Endometrium (tissue), 2 donors: ENCODE data around the gene ADORA1.

ENCODE experiments used
- FAIRE-seq: peaks from 2 replicates; lab custom pipeline; 2012; peaks lifted over from hg19 to GRCh38; lab: Jason Lieb, UNC
- donor health status: control.
- donor health status: control.

The ADORA1 gene

GRCh38 chr1:203127666-203128430 lies at the start of gene ADORA1:
Gene ADORA1, plus strand, starts transcription at chr1:203127726. Its CDS starts 1,116 bp downstream, at chr1:203128842.
- FAIRE-seq: no peak

DNA sequence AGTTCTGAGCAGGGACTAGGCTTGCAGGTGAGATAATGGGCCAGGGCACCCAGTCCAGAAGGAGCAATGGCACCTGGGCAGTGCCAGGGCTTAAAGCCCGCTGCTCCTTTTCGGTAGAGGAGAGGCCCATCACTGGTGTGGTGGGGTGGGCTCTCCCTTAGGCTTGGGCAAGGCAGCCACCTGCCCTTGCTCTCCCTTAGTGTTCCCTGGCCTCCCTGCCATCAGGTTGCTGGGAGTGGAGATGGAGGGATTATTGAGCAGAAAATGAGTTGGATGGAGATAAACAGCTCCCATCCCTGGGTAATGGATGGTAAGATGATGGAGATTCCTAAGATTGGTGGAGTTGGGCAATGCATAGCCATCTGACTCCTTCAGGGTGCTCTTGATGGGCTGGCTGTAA lies 49.6 kb upstream of the ADORA1 start:
- no peak for FAIRE-seq

- FAIRE-seq: no peak
Measured at GRCh38 chr1:203078478-203078877, 49.0 kb upstream of the ADORA1 start.

- no peak for FAIRE-seq
Measured at GRCh38 chr1:203080456-203080855, 47.1 kb upstream of the ADORA1 start.

GRCh38 chr1:203081465-203082230 lies 45.9 kb upstream of the ADORA1 start:
- no peak for FAIRE-seq

- FAIRE-seq: no peak
Measured at GRCh38 chr1:203082231-203082505, 45.4 kb upstream of the ADORA1 start.

DNA sequence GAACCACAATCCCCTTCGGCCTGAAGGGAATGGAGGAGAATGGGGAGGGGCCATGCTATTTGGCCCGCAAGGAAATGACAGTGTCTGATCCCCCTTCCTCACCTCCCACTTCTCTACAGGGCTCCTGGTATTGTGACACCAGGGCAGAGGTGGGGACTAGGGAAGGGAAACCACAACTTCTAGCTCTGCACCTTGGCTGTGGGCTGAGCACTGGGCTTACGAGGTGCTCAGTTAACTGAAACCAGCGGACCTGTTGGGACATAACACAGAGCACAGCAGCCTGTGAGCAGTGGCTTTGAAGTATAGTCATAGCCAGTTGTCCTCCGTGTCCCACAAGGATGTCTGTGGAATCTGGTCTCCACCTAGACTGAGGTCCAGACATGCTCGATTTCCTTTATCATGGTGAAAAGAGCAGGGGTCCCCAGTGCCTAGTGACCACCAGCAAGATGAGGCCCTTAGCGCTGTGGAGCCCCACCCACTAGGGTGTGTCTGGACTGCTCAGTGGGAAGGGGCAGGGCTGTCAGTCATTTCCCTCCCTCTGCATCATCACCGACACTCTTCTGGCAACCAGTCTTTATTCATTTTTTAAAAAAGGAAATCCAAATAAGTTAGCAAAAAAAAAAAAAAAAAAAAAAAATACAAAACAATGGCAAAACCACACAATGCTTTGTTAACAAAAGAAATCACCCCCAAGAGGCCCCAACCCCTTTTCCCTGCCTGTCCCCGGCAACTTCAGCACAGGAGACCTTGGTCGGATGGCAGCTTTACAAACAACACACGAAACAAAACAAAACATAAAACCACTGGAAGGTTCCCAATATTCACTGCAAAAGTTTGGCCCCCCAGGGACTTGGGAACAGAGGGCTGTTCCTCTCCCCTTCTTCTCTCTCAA lies 44.7 kb upstream of the ADORA1 start:
- FAIRE-seq: no peak

DNA sequence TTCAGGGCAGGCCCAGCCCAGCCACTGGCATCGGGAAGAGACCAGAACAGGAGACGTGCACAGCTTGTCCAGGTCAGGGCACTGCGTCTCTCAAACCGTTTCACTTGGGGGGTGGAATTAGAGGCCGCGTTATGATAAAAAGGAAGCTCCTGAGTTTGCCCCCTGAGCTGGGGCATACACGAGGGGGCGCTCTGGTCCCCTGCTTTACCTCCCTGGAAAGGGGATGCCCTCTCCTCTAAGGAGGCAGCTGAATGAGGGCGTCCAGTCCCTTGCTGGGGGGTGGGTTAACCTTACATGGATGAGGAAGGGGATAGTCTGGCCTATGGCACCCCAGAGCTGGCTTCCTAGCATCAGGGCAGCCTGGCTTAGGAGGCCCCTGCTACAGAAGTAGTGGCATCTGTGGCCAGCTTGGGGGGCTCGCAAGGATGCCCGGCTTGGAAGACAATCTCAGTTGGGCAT lies 44.0 kb upstream of the ADORA1 start:
- no peak for FAIRE-seq

DNA sequence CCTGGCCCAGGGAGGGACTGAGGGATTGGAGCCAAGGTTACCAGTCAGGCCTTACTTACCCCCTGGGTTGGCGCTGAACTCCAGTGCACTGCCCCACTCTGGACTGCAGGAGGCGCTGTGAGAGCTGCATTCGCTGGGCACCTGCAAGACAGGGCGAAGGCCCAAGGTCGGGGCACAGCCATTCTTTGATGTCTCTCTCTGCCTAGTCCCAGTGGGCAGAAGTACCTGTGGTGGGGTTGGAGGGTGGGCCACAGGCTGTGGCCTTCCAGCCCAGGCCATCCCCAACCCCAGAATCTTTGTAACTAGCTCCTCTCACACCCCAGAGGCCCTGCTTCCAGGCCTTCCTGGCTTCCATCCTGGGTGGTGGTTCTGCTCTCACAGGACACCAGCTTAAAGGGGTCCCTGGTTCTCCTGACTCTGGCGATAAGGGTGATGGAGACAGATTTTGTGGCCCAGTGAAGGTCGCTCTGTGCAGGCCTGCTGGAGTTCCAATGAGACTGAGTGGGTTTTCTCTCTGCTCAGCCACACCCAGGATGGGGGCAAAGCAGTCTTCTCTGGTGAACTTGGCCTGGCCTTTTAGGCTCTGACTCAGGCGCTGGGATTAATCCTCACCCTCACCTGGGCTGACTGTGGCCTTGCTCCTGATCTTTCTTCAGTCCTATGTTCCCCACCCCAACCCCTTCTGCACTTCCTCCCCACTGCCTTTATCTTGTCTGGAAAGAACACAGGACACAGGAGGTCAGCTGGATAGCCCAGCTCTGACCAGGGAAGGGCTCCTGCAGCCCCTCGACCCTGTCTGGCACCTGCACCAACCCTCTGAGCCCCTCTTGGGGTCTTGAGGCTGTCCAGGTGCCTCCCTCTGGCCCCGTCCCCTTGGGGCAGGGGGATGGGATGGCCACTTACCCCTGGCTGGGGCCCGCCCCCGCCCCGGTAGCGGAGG lies 42.7 kb upstream of the ADORA1 start:
- no peak for FAIRE-seq

- FAIRE-seq: no peak
Measured at GRCh38 chr1:203085528-203086406, 41.8 kb upstream of the ADORA1 start, which contains the start of gene MYOG. Gene MYOG, minus strand, starts transcription at chr1:203086012. Its CDS starts 51 bp downstream, at chr1:203085961.

DNA sequence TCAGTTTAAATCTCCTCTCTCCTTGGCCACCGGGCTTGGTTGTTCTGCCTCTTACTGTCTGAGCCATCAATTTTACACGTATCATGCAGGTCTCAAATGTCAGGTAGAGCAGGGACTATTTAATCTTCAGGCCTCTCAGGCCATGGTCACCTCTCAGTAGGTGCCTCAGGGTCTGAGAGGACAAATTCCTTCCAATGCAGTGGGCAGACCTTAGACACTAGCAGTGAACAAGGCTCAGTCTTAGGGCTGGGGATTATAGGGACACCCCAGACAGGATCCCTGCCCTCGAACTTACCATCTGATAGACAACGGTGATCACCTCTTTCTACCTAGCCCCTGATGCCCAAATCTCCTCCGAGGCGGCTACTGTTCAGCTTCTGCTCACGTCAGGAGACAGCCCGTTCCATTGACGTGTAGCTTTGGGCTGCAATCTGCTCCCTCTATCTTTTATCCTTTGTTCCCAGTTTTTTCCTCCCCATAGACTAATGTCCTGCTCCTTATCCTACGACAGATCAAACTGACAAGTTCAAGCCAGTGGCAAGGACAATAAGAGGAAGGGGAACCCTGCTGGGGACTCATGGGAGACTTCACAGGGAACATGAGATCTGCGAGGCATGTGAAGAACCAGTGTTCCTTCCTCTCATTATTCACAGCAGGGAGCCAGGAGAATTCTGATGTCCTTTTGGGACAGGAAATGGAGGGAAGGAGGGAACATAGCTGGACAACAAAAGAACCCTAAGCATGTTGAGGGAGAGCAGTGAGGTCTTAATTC lies 40.3 kb upstream of the ADORA1 start:
- FAIRE-seq: no peak

- no peak for FAIRE-seq
Measured at GRCh38 chr1:203088441-203088840, 39.1 kb upstream of the ADORA1 start.

- no peak for FAIRE-seq
Measured at GRCh38 chr1:203089001-203089650, 38.4 kb upstream of the ADORA1 start.

- no peak for FAIRE-seq
Measured at GRCh38 chr1:203089651-203090045, 37.9 kb upstream of the ADORA1 start.

DNA sequence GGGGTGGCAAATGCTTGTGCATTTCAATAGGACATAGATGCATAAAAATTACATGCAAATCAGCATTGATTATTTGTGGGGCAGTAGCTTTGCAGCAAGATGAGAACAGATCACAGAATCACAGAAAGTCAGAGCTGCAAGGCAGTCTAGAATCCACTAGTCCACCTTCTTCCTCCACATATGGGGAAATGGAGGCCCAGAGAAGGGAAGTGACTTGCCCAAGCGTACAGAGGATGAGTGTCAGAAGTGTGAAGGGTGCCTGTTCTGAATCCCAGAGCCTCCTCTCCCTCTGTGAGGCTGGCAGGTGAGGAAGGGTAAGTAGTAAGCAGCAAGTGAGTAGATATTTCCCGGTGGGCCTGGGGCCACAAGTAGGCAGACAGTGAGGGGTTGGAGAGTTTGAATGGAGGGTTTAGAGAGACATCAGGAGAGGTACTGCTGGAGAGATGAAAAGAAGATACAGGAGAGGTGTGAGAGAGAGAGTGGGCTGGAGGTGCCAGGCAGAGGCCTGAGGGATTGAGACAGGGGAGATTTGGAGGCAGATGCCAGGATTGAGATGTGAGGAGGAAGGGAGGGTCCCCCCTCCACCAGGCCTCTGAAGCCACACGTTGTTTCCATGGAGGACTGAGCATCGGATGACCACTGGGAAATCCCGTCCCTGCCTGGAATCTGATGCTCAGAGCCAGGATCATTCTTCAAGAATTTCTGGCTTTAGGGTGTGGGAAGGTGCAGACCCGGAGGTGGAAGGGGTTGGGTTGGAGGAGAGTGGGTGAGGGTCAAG lies 36.9 kb upstream of the ADORA1 start:
- FAIRE-seq: no peak

- no peak for FAIRE-seq
Measured at GRCh38 chr1:203091199-203091477, 36.4 kb upstream of the ADORA1 start.

DNA sequence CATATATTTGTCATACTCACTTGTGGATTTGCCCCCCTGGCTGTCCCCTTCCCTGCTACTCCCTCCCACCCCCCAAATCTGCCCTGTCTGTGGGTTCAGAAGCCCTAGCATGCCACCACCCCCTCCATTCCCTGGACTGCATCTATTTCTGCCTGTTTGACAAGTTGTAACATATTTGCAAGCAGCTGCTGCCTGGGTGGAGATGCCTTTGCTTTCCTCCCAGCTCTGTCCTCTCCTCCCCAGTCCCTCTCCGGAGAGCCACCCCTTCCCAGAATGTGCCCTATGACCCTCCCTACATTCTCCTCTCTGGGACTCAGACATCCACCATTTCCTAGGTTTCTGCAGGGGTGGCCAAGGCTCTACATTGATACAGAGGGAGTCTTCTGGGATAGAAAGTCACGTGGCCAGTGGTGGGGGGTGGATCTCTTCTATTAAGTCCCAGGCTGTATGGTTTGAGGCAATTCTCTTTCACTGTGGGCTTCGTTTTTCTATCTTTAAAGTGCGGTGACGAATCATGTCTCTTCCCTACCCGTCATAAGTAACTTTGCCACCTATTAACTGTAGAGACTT lies 35.7 kb upstream of the ADORA1 start:
- no peak for FAIRE-seq

GRCh38 chr1:203093754-203094410 lies 33.6 kb upstream of the ADORA1 start:
- FAIRE-seq: no peak
